SK-N-SH treated with all-trans-retinoic acid at 6 μM for 48 hours (cell line): ENCODE results near the gene APRT.
"Not testable (repeated sequence)": the region's sequence is repeated elsewhere in the genome, so short reads cannot be mapped to it uniquely, and the experiment has no call there.

Experiments used
- PATZ1 ChIP-seq: fragments of 250-450 bp; sonication (Bioruptor Pico); IDR thresholded peaks from 2 replicates; pipeline ENCODE4 v1.8.0; 2020; ENCODE audit warnings: mild to moderate bottlenecking, moderate library complexity, borderline replicate concordance
- SNAI2 ChIP-seq: fragments of 250-450 bp; sonication (Bioruptor Pico); IDR thresholded peaks from 2 replicates; pipeline ENCODE4 v1.5.0; 2020; ENCODE audit warnings: mild to moderate bottlenecking, moderate library complexity
- ZFP30 ChIP-seq: fragments of 450-650 bp; formaldehyde crosslinking; IDR thresholded peaks from 2 replicates; pipeline ENCODE4 v1.5.0; 2022; ENCODE audit warnings: mild to moderate bottlenecking, moderate library complexity

- not testable (repeated sequence) for TF ChIP-seq PATZ1, ZFP30, SNAI2
These were observed 39.9 kb downstream of the APRT start for GRCh38 chr16:88771781-88772180.
